MCF 10A (cell line): Measurements from ENCODE around the gene KRTAP12-3. TPM values are rescaled to one million over a fixed set of nuclear protein-coding genes. Genes with fewer than 3 reads are reported as not detected.

Experiments
- BruUV-seq: library from RNA; stranded (reverse); fragments of 400-500 nt; replicated peaks from 2 replicates; lab custom pipeline; 2021; lab: Mats Ljungman, UMichigan
- CTCF ChIA-PET: fragments of 300-600 bp; sonication (Branson Sonifier 250); formaldehyde crosslinking; extraction: SDS; loops from one replicate; lab custom pipeline; 2021; ENCODE audit warnings: antibody characterized with exemption, inconsistent platforms; lab: Yijun Ruan, JAX
- POLR2A ChIA-PET: fragments of 300-600, 350-650 bp; sonication (Branson Sonifier 250); formaldehyde crosslinking; extraction: SDS; loops from one replicate; lab custom pipeline; 2020; ENCODE audit warnings: antibody characterized with exemption, inconsistent platforms; lab: Yijun Ruan, JAX
- DNase-seq: peaks from one replicate; pipeline ENCODE4 v3.0.0-alpha.2; 2018; ENCODE audit not compliant: unreplicated experiment
- H3K27ac Mint-ChIP-seq: one replicate; pipeline ENCODE4 v1.8.0; 2022; ENCODE audit warnings: mild to moderate bottlenecking, low read depth, mixed read lengths; ENCODE audit not compliant: unreplicated experiment
- H3K27me3 Mint-ChIP-seq: one replicate; pipeline ENCODE4 v1.8.0; 2022; ENCODE audit warnings: mixed read lengths; ENCODE audit not compliant: insufficient read depth, unreplicated experiment
- H3K36me3 Mint-ChIP-seq: one replicate; pipeline ENCODE4 v1.8.0; 2022; ENCODE audit warnings: mild to moderate bottlenecking, moderate library complexity, mixed read lengths; ENCODE audit not compliant: insufficient read depth, unreplicated experiment
- H3K4me1 Mint-ChIP-seq: one replicate; pipeline ENCODE4 v1.8.0; 2022; ENCODE audit warnings: mixed read lengths; ENCODE audit not compliant: insufficient read depth, unreplicated experiment
- H3K4me3 Mint-ChIP-seq: one replicate; pipeline ENCODE4 v1.8.0; 2022; ENCODE audit warnings: mild to moderate bottlenecking, moderate library complexity, mixed read lengths; ENCODE audit not compliant: unreplicated experiment
- H3K9me3 Mint-ChIP-seq: one replicate; pipeline ENCODE4 v1.8.0; 2022; ENCODE audit warnings: mixed read lengths; ENCODE audit not compliant: unreplicated experiment
- intact Hi-C: fragments of 100-400 bp; cut with micrococcal nuclease; formaldehyde crosslinking; loops from 2 replicates; pipeline ENCODE4 v1.14.1; 2022
- total RNA-seq: library from RNA; stranded (reverse); gene quantifications from 2 replicates; pipeline ENCODE4 v1.2.3, GENCODE V29; 2022
- TF ChIP-seq, protein P1 (sequence below): fragments of 200-600 bp; IDR thresholded peaks from one replicate; pipeline ENCODE4 v1.8.0; 2022; ENCODE audit warnings: antibody characterized with exemption, mild to moderate bottlenecking; ENCODE audit not compliant: unreplicated experiment

The KRTAP12-3 gene
- total RNA-seq, 1 experiment from 2014 or later, result not detected

DNA sequence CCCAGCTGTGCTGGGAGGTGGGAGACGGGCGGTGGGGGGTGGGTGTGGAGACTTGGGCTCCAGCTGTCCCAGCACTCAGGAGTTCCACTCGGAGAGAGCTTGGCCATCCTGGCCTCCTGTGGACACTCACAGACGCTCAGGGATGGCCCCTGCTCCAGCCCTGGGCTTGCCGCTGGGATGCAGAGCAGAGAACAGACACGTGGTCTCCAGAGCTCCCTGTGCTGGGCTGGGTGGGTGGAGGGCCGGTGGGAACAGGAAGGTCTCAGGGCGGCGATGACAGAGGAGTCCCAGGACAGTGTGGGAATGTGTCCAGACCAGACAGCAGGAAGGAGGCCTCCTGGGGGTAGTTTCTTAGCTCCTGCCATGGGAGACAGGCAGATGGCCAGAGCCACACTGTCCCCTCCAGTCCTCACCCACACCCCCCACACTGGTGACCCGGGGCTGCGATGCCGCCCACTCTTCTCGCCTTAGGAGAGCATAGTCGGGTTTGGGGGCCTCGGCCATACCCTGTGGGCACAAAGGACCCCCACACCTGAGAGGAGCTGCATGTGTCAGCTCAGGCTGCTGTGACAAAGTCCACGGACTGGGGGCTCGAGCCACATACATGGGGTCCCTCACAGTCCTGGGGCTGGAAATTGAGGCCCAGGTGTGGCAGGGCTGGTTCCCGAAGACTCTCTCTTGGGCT, 28.9 kb upstream of the KRTAP12-3 start:
- POLR2A ChIA-PET, result no interaction called here
- H3K27ac Mint-ChIP-seq, result no peak overlapping the region
- DNase-seq, result no peak
- CTCF ChIA-PET, result no interaction called here
- no TSS peak for BruUV-seq
- intact Hi-C loops, result no loop called here
- H3K4me3 Mint-ChIP-seq, result no peak overlapping the region
- TF ChIP-seq, protein P1, sequence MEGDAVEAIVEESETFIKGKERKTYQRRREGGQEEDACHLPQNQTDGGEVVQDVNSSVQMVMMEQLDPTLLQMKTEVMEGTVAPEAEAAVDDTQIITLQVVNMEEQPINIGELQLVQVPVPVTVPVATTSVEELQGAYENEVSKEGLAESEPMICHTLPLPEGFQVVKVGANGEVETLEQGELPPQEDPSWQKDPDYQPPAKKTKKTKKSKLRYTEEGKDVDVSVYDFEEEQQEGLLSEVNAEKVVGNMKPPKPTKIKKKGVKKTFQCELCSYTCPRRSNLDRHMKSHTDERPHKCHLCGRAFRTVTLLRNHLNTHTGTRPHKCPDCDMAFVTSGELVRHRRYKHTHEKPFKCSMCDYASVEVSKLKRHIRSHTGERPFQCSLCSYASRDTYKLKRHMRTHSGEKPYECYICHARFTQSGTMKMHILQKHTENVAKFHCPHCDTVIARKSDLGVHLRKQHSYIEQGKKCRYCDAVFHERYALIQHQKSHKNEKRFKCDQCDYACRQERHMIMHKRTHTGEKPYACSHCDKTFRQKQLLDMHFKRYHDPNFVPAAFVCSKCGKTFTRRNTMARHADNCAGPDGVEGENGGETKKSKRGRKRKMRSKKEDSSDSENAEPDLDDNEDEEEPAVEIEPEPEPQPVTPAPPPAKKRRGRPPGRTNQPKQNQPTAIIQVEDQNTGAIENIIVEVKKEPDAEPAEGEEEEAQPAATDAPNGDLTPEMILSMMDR, result no peak
- H3K9me3 Mint-ChIP-seq, result peaks cover 49% of the 10 kb centered on the region
- no peaks in the 10 kb centered on the region for H3K36me3 Mint-ChIP-seq
- H3K27me3 Mint-ChIP-seq, result peaks cover 8% of the 10 kb centered on the region
- H3K4me1 Mint-ChIP-seq, result no peaks in the 10 kb centered on the region

GRCh38 chr21:44630440-44630839, 27.3 kb upstream of the KRTAP12-3 start:
- Mint-ChIP-seq H3K4me1 (no peaks in the 10 kb centered on the region), H3K36me3 (no peaks in the 10 kb centered on the region), H3K27me3 (peaks cover 21% of the 10 kb centered on the region), H3K27ac (no peak overlapping the region), H3K4me3 (no peak overlapping the region), H3K9me3 (peaks cover 37% of the 10 kb centered on the region)
- intact Hi-C loops, result no loop called here
- TF ChIP-seq, protein P1, result no peak
- CTCF ChIA-PET, result no interaction called here
- DNase-seq, result no peak
- POLR2A ChIA-PET, result no interaction called here
- BruUV-seq, result no TSS peak

DNA sequence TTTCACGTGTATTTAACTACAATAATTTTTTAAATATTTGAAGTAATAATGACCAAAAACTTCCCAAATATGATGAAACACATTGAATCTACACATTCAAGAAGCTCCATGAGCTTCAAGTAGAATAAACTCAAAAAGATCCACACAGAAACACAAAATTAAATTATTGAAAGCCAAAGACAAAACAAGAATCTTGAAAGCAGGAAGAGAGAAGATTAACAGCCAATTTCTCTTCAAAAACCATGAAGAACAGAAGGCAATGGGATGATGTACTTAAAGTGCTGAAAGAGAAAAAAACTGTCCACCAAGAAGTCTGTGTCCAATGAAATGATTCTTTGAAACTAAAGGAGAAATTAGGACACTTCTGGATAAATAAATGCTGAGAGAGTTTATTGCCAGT, 25.7 kb upstream of the KRTAP12-3 start:
- Mint-ChIP-seq H3K9me3 (peaks cover 37% of the 10 kb centered on the region), H3K4me3 (no peak overlapping the region), H3K27me3 (peaks cover 36% of the 10 kb centered on the region), H3K4me1 (no peaks in the 10 kb centered on the region), H3K36me3 (no peaks in the 10 kb centered on the region), H3K27ac (no peak overlapping the region)
- no peak for DNase-seq
- intact Hi-C loops, result no loop called here
- POLR2A ChIA-PET, result no interaction called here
- TF ChIP-seq, protein P1, result no peak
- no TSS peak for BruUV-seq
- CTCF ChIA-PET, result no interaction called here

DNA sequence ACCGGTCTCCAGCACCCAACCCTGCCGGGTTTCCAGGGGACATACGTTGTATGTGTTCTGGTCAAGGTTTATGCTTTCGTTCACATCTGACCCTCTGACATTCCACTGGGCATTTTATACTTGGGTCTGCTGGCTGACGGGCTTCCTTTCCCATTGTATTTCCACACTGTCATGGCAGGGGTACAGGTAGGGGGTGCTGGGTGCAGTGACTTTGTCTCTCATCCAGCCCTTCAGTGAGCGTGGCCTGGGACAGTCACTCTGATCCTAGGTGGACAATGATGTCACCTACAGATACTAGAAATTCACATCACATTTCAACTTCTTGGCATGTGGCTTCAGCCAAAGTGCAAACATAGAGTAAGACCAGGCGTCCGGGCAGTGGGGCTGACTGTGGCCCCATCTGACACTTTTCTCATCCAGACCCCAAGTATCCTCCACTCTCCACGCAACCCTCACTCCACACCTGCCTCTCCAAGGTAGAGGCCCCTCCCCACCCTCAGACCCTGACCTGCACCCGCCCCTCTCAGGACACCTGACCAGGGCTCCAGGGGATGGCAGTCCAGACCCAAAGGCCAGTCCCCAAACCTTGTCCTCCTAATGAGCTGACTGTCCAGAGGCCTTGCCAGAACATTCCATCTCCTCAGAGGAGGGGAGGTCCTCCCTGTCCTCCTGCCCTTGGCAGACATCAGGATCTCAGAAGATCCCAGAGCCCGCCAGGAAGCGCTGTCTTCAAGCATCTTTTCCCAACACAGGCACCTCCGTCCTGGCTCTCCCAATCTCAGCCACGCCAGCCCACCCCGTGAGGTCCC, 21.3 kb upstream of the KRTAP12-3 start:
- ChIA-PET POLR2A (no interaction called here), CTCF (no interaction called here)
- no peak overlapping the region for H3K27ac Mint-ChIP-seq
- no TSS peak for BruUV-seq
- DNase-seq, result no peak
- TF ChIP-seq, protein P1, result no peak
- no peaks in the 10 kb centered on the region for H3K36me3 Mint-ChIP-seq
- peaks cover 63% of the 10 kb centered on the region for H3K27me3 Mint-ChIP-seq
- H3K4me3 Mint-ChIP-seq, result no peak overlapping the region
- intact Hi-C loops, result no loop called here
- H3K4me1 Mint-ChIP-seq, result no peaks in the 10 kb centered on the region
- H3K9me3 Mint-ChIP-seq, result peaks cover 33% of the 10 kb centered on the region
